Measurements from ENCODE around the gene R3HCC1L. TPM values are rescaled to one million over a fixed set of nuclear protein-coding genes. Genes with fewer than 3 reads are reported as not detected.
A peak's percentile ranks its signal among the peaks of the same experiment; 100 is the strongest.
"Not testable (repeated sequence)": the region's sequence is repeated elsewhere in the genome, so short reads cannot be mapped to it uniquely, and the experiment has no call there.

R3HCC1L gene
- total RNA-seq, 1 experiment from 2014 or later = 14.0 TPM

DNA sequence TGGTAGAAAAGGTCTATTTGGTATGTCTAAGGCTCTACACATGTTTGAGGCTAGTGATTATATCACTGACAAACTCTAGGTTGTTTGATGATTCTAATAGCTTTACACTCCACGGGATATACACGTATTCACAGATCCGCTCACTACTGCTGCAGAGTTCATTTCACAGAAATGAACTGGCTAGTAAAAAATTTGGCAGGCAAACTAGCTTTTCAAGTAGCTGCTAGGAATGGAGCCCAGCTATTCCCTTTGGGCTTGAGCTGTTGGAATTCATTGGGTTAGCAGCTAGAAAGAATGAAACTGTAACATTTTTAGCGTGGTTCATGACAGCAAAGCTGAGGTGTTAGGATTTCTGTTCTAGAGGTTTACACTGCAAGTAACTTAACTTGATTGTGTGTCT is 37.6 kb downstream of the R3HCC1L start:
- DNase-seq (ENCODE audit: low read depth) = no peak

DNA sequence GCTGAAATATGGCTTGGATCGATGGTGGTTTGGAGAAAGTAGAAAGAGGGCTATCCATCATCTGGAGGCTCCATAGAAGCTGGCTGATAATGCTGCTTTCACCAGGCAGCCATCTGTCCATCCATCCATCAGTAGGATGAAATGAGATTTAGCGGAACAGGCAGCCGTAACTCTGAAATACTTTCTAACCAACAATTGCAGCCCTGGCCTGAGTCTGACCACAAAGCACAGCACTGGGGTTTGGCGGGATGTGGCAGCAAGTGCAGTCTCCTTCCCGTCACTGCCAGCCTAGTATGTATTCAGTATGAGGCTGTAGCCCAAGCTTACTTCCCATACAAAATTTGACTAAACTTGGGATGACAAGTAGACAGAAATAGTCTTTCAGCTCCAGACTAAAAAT is 38.0 kb downstream of the R3HCC1L start:
- peak; percentile 49 for DNase-seq (ENCODE audit: low read depth)

DNA sequence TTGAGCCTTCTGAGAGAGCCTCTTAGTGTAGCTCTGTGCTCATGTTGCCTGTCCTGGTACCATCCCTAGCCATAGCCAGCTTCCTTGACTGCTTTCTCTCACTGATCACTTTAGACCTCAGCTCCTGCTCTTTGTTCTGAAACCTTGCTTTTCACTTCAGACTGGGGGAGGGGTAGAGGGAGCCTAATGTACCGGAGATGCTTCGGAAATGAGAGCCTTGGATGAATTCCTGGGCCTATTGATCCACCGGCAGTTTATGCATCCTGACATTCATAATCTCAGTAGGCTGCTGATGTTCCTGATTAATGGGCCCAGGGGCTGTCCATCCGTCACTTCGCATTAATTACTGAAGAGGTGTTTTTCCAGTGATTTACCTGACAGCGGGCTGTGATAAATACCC is 38.8 kb downstream of the R3HCC1L start:
- no peak for DNase-seq (ENCODE audit: low read depth)

DNA sequence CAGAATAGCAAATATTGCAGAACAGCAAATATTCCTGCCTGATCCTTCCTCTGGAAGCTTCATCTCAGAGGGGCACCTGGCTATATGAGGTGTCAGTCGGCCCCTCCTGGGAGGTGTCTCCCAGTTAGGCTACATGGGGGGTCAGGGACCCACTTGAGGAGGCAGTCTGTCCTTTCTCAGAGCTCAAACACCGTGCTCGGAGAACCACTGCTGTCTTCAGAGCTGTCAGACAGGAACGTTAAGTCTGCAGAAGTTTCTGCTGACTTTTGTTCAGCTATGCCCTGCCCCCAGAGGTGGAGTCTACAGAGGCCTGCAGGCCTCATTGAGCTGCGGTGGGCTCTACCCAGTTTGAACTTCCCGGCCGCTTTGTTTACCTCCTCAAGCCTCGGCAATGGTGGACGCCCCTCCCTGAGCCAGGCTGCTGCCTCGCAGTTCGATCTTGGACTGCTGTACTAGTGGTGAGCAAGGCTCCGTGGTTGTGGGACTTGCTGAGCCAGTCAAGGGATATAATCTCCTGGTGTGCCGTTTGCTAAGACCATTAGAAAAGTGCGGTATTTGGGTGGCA is 48.0 kb downstream of the R3HCC1L start:
- not testable (repeated sequence) for DNase-seq (ENCODE audit: low read depth)

DNA sequence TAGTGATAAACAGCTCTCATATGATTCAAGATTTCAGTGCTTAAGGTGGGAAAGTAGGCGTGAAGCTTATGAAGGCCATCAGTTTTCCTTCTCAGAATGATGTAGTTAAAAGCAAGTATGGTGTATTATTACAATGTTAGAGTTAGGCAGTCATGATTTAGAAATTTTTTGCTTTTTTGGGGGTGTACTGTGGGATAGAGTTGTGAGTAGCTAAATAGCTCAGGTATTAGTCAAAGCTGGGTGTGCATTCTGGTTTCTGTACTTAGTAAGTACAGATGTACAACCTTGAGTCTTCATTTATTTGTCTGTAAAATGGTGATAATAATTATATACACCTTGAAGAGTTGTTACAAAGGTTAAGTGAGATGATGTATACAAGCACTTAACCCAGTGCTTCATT is 52.2 kb downstream of the R3HCC1L start:
- DNase-seq (ENCODE audit: low read depth) = peak; percentile 19

DNA sequence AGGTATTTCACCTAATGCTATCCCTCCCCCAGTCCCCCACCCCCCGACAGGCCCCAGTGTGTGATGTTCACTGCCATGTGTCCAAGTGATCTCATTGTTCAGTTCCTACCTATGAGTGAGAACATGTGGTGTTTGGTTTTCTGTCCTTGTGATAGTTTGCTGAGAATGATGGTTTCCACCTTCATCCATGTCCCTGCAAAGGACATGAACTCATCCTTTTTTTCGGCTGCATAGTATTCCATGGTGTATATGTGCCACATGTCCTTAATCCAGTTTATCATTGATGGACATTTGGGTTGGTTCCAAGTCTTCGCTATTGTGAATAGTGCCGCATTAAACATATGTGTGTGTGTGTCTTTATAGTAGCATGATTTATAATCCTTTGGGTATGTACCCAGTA is 56.3 kb downstream of the R3HCC1L start:
- DNase-seq (ENCODE audit: low read depth) = not testable (repeated sequence)

DNA sequence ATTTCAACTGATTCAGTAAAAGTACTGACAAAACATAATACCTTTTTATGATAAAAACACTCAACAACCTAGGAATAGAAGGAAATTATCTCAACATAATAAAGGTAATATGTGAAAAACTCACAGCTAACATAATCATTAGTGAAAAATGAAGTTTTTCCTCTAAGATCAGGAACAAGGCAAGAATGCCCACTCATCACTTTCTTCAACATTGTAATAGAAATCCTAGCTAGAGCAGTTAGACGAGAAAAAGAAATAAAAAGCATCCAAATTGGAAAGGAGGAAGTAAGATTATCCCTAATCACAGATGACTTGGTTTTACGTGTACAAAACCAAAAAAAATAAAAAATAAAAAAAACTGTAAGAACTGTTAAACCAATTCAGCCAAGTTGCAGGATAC is 58.6 kb downstream of the R3HCC1L start:
- no peak for DNase-seq (ENCODE audit: low read depth)

DNA sequence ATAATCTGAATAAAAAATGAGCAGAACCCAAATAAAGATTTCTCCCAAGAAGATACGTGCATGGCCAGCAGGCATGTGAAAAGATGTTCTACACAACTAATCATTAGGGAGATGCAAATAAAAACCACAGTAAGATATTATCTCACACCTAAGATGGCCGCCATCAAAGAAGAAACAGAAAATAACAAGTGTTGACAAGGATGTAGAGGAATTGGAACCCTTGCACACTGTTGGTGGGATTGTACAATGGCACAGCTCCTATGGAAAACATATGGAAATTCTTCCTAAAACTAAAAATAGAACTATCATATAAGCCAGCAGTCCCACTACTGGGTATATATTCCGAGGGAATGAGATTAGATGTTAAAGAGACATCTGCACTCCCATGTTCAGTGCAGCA is 60.2 kb downstream of the R3HCC1L start:
- no peak for DNase-seq (ENCODE audit: low read depth)

DNA sequence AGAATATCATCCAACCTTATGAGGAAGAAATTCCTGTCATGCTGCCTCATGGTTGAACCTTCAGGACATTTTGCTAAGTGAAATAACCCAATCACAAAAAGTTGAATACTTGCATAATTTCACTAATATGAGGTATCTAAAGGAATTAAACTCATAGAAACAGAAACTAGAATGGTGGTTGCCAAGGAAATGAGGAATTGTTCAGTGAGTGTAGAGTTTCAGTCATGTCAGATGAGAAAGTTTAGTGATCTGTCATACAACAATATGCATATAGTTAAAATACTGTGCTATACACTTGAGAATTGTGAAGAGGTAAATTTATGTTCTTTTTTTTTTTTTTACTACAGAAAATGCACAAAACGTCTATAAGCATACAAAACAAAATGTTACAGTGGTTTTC is 60.7 kb downstream of the R3HCC1L start:
- no peak for DNase-seq (ENCODE audit: low read depth)

DNA sequence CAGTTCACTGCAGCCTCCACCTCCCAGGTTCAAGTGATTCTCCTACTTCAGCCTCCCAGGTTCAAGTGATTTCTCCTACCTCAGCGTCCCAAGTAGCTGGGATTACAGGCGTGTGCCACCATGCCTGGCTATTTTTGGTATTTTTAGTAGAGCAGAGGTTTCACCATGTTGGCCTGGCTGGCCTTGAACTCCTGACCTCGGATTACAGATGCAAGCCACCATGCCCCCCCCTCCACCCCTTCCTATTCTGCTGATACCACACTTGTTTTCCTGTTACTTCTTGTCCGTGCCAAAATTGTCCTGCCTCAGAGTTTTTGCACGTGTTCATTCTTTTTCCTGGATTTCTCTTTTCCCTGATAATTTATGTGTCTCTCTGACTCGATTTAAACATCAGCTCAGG is 62.5 kb downstream of the R3HCC1L start:
- DNase-seq (ENCODE audit: low read depth) = no peak

DNA sequence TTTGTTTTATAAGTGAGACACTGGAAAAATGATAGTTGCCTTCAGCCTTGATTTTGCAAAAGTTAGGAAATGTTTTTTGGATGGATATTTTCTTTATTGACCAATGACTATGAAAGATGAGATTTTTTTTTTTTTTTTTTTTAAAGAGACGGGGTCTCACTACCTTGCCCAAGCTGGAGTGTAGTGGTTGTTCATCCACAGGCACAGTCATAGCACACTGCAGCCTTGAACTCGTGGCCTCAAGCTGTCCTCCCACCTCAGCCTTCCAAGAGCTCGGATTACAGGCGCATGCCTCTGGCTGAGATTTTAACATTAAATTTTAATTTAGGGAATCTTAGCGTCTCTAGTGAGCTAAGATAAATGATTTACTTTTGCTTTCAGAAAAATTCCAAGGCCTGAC is 67.3 kb downstream of the R3HCC1L start:
- DNase-seq (ENCODE audit: low read depth) = no peak

DNA sequence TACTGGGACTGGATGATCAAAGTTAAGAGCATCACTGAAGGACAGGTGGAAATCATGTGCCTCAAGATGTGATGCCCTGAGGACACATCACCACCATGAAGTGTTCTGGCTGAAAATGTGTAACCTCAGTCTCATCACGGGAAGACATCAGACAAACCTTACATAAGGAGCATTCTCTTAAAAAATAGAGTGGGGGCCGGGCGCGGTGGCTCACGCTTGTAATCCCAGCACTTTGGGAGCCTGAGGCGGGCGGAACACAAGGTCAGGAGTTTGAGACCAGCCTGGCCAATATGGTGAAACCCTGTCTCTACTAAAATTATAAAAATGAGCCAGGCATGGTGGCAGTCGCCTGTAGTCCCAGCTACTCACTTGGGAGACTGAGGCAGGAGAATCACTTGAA is 67.9 kb downstream of the R3HCC1L start:
- no peak for DNase-seq (ENCODE audit: low read depth)

DNA sequence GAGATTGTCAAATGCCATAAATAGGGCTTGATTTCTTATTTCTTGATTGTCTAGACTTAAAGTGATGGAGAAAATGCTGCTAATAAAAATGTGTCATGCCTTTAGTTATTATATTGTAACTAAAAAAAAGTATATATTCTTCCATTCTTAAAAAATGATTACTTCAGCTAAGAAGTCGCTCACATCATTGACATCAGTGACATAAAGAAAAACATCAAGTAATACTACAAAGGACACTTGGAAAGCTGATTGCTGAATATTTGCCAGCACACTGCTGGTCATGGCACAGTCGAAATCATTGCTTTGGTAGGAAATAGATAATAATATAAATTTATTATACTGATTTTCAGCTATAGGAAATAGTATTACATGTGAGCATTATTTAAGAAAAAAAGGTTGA is 70.9 kb downstream of the R3HCC1L start:
- no peak for DNase-seq (ENCODE audit: low read depth)

DNA sequence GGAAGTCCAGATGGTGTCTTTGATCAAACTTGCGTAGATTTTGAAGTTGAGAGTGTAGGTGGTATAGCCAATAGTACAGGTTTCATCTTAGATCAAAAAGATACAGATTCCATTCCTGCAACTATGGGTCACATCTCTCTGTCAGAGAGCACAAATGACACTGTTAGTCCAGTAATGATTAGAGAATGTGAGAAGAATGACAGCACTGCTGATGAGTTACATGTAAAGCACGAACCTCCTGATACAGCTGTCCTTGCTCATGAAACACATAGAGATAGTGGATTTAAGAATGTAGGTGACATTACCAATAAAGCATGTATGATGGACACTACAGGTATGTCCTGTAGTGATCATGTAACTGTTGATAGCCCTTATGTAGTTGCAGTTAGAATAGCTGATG is 74.5 kb downstream of the R3HCC1L start:
- DNase-seq (ENCODE audit: low read depth) = no peak

DNA sequence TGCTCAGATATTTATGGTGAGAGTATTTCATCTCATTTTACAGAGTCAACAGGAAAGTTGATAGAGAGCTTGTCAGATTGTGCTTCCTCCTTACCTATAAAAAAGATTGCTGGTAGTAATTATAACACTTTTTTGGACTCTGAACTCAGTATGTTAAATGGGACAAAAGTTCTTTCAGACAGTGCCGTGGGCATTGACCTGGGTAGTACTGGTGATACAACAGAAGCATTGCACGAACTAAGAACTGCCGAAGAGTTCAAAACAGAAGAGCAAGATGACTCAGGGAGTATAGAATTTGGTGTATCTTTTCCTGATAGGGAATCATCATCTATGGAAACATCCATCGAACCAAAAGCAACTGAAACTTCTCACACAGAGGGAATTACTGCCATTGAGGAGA is 75.0 kb downstream of the R3HCC1L start:
- no peak for DNase-seq (ENCODE audit: low read depth)

DNA sequence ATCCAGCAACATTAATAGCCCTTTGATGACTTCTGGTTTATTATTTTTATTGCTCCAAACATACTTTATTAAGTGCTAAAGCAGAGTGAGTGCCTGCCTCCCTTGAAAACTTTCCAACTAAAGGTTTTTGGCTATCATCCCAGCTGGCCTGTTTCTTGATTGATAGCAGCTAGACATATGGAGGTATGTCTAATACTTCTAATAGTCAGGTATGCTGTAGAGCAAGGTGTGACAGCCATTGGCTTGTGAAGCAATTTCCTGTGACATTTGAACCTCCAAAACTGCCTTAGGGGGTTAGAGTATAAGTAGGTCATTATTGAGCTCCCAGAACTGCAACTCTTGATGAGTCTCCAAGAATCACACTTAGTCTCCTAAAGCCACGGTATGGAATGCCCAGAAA is 77.7 kb downstream of the R3HCC1L start:
- no peak for DNase-seq (ENCODE audit: low read depth)

DNA sequence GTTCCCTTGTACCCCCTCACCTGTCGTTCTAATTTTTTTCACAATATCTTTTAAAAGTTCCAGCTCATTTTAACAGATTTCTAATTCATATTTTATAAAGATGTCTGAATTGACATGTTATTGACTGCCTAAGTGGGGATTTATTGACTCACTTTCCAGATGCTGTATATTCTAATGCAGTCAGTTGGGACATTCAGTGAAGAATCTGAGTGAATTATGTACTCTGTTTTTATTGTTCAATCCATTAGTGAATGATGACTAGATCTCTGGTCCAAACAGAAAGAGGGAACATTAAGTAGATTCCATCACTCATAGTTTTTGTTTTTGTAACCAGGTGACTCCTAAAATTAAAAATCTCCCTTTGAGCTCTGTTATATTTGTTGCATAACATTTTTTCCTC is 79.3 kb downstream of the R3HCC1L start:
- DNase-seq (ENCODE audit: low read depth) = no peak

DNA sequence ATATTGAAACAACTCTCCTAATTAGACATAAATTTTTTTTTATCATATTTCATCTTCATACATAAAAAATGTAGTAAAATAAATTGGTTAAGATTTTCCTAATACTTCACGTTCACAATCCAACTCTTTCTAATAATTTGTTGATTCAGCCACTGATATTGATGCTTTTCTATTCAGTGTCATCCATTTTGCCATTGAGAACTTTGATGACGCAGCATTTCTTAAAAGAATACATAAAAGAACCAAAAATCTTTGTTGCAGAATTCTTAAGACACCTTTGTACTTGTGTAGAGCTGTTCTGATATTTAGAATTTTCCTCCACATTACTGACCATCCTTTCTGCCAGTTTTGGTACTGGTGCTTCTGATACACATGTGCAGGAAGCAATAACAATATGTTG is 80.9 kb downstream of the R3HCC1L start:
- no peak for DNase-seq (ENCODE audit: low read depth)

DNA sequence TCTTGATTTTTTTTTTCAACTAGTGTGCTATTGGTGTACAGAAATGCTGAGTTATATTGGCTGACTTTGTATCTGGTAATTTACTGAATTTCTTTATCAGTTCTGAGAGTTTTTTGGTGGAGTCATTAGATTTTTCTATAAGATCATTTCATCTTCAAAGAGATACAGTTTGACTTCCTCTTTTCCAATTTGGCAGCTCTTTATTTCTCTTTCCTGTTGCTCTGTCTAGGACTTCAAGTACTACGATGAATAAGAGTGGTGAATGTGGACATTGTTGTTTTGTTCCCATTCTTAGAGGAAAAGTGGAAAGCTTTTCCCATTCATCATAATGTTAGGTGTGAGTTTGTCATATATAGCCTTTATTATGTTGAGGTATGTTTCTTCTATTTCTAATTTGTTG is 83.3 kb downstream of the R3HCC1L start:
- no peak for DNase-seq (ENCODE audit: low read depth)

DNA sequence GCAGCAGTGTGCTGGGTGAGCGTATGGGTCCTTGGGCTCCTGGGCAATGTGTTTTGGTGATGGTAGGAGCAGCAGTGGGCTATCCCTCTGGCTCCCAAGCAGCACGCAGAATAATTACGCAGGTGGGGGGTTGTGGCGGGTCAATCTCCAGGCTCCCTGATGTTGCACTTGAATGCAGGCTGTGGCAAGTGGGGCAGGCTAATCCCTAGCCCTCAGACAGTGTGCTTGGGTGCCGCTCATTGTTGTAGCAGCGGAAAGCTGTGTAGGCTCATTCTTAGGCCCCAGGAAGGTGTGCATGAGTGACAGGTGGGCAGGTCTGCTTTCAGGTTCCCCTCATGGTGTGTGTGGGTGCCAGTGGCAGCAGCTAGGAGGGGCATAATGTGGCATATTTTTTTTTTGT is 89.4 kb downstream of the R3HCC1L start:
- DNase-seq (ENCODE audit: low read depth) = no peak

DNA sequence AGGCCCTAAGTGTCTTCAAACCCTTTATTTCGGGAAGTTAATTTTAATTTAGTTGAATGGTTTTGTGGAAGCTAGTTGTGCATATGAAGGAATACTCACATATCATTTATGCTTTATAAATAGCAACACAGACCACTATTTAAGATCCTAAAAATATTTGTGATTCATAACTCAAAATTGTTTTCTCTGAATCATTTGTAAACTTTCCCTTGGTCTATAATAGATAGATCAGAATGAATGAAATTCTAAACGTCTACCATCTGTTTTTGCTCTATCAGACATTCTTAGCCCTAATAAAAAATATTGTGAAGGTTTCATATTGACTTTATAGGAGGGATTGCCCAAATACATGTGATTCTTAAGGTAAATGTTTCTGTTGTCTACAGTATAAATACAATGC is 90.1 kb downstream of the R3HCC1L start:
- peak; percentile 51 for DNase-seq (ENCODE audit: low read depth)

DNA sequence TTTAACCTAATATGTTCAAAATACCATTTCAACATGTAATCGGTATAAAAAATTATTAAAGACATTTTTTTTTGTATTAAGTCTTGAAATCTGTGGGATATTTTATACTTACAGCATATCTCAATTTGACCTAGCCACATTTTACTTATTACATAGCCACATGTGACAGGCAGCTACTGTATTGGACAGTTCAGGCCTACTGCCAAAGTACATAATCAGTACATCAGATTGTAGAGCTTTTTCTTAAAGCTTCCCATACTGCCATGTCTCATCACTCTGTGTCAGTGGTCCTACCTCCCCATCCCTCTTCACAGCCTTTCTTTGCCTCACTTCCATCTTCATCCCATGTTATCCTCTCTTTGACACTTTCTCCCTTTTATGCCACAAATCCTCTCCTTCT is 90.5 kb downstream of the R3HCC1L start:
- DNase-seq (ENCODE audit: low read depth) = no peak

DNA sequence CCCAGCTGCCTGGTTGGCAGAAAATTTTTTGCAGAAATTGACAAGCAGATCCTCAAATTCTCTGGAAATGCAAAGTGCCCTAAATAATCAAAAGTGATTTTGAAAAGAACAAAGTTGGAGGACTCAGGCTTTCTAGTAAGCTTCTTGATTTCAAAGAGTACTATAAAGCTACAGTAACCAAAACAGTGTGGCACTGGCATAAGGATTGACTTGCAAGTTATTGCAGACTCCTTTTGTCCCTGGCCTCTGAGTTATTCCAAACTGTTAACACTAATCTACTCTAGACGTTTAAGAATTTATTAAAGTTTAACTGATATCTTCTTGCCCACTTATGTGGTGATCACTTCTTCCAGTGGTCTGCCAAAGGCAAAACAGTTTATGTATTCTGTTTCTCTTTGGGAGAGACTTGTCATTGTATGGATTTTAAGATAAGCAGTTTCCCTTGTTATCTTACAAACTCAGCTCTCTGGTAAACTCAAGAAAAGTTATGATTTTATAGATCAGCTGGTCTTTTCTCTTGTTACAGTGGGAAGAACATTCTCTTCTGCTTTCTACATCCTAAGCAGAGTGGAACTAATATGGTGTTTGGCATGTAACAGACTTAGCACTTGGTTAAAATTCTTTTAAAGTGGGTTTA is 92.2 kb downstream of the R3HCC1L start:
- no peak for DNase-seq (ENCODE audit: low read depth)

DNA sequence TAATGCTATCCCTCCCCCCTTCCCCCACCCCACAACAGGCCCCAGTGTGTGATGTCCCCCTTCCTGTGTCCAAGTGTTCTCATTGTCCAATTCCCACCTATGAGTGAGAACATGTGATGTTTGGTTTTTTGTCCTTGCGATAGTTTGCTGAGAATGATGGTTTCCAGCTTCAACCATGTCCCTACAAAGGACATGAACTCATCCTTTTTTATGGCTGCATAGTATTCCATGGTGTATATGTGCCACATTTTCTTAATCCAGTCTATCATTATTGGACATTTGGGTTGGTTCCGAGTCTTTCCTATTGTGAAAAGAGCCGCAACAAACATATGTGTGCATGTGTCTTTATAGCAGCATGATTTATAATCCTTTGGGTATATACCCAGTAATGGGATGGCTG is 93.3 kb downstream of the R3HCC1L start:
- not testable (repeated sequence) for DNase-seq (ENCODE audit: low read depth)
